HG03457 (cell line): ENCODE data around the gene HNRNPU.
"Not testable (repeated sequence)": the region's sequence is repeated elsewhere in the genome, so short reads cannot be mapped to it uniquely, and the experiment has no call there.

Source experiments
- ATAC-seq: cut with Tn5 transposase; IDR thresholded peaks from one replicate; pipeline ENCODE4 v1.9.1; 2021; ENCODE audit warnings: moderate number of reproducible peaks; ENCODE audit not compliant: unreplicated experiment

HNRNPU gene

GRCh38 chr1:244843148-244843978 is 21.0 kb downstream of the HNRNPU start:
- ATAC-seq: no peak

- no peak for ATAC-seq
Observed at GRCh38 chr1:244841273-244841927, 22.9 kb downstream of the HNRNPU start.

DNA sequence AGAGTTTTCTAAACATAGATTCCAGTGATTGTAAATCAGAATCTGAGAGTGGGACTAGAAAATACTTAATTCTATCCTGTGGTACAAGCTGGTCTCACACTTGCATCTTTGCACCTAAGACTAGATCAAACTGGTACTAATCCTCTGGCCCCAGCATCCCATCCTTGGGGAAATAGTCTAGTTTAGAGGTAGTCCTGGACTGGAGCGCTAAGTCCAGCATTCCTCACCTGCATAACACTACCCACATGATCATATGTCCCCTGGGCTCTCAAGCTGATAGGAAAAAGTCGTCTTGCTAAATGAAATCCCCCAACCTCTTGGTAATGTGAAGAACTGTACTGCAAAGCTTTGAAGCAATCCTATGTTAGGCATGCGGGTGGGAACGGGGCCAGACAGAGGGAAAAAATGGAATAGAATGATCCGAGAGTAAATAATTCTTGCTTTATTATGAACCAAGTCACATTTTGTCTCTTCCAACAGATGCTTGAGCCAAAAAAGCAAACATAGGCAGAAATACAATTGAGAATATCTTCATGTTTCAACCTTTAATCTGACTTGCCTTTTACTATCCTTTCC is 24.0 kb downstream of the HNRNPU start:
- ATAC-seq: no peak

GRCh38 chr1:244839656-244840055 is 24.7 kb downstream of the HNRNPU start:
- ATAC-seq: no peak

DNA sequence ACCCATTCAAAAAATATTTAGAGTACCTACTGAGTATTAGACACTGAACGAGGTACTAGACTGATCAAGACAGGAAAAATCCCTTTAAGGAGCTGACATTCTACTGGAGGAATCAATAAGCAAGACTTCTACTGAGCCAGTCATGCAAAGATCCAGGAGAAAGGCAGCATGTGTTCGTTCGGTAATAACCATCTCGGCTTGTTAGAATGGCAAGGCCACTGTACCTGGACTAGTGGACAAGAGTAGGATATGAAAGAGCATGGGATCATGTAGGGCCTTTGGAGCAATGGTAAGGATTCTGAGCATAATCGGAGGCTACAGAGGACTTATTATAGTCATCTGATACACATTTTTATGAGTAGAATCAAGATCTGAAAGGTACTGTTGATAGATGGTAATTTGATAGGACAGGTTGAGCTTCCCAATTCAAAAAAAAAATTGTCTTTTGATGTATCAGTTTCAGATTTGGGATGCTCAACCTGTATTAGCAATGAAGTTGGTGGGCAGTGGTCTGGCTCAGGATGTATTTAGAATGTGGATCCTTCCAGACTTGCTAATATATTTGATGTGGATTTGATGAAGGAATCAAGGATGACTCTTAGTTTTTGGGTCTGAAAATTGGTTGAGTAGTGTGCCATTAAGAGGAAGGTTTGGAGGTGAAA is 26.6 kb downstream of the HNRNPU start:
- ATAC-seq: no peak

- ATAC-seq: no peak
Observed at GRCh38 chr1:244836584-244836983, 27.8 kb downstream of the HNRNPU start.

- ATAC-seq: no peak
Observed at GRCh38 chr1:244836135-244836521, 28.2 kb downstream of the HNRNPU start.

DNA sequence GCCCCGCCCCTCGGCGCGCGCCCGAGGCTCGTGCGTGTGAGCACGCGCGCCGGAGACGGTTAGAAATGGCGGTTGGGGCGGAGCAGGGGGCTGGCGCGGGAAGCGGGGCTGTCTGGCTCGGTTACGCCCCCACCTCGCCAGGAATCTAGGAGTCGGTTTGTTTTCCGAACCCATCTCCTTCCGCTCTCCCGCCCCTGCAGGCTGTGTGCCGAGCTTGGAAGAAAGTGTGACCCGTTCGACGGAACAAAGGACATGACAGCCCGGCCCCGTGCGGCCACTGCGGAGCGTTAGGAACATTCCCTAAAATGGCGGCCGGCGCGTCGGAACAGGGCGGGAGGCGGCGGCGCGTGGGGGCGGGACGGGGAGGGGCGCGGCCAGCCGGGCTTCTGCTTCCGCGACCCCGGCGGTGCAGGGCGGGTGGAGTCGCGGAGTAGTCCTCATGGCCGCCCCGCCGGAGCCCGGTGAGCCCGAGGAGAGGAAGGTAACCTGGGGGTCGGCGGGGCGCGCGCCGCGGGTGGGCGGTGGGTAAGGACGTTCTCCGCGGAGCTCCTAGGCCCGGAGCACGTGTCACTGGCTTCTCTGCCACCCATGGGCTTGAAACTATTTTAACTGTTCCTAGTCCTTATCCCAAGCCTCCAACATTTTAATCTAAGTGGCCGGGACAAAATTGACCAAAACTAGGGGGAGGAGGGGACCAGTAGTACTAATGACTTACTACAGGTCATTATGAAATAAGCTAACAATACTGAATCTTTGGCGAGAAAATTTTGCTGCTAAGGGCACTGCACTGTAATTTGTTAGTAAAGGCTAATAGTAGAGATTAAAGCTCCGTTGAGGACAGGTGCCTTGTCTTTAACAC is 28.8 kb downstream of the HNRNPU start, which contains the start of gene COX20:
TSS of gene COX20 (plus strand) at position 383 of the 859 bp plus-strand sequence. CDS start at position 440, 57 bp downstream.
- peak; percentile 51 for ATAC-seq

GRCh38 chr1:244834543-244835275 is 29.6 kb downstream of the HNRNPU start:
- ATAC-seq: peak; percentile 60

DNA sequence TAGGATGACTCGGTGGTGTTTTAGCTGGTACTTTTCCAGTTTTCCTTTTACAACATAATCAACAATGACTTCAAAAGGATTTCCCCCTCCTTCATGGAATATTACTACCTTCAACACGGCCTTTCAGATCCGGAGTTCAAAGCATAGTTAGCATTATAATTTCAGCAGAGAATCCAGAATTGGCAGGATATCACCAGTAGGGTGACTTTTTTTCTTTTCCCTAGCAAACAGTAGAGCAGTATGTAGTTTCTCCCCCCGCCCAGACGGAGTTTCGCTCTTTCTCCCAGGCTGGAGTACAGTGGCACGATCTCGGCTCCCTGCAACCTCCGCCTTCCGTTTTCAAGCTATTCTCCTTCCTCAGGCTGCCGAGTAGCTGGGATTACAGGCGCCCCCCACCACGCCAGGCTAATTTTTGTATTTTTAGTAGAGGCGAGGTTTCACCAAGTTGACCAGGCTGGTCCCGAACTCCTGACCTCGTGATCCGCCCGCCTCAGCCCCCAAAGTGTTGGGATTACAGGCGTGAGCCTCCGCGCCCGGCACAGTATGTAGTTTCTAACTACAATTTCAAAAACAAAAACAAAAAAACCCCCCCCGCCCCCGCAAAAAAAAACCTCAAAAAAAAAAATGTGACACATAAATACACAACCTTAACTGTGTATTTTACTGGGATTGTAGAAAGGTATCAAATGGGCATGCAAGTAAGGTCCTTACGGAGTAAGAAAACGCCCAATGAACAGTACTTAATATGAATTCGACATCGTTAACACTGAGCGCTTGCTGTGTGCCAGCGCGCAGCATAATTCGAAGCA is 30.4 kb downstream of the HNRNPU start:
- ATAC-seq: no peak

- ATAC-seq: not testable (repeated sequence)
Observed at GRCh38 chr1:244833260-244833659, 31.1 kb downstream of the HNRNPU start.

GRCh38 chr1:244830639-244831038 is 33.7 kb downstream of the HNRNPU start:
- ATAC-seq: no peak

DNA sequence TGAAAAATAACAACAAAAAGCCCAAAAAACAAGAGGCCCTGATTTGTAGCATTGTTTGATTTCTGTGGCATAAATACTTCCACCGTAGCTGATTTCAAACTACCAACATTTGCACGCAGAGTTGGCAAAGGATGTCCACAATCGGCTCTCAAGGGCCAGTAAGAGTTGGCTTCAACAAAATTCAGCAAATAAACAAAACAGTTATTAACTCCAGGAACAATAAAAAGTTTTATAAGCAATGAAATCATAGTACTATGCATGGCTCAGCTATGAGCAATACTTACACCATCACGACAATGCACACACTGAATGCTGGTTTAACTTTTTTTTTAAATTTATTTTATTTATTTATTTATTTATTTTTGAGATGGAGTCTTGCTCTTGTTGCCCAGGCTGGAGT is 37.6 kb downstream of the HNRNPU start:
- no peak for ATAC-seq

GRCh38 chr1:244822878-244823277 is 41.5 kb downstream of the HNRNPU start:
- no peak for ATAC-seq

DNA sequence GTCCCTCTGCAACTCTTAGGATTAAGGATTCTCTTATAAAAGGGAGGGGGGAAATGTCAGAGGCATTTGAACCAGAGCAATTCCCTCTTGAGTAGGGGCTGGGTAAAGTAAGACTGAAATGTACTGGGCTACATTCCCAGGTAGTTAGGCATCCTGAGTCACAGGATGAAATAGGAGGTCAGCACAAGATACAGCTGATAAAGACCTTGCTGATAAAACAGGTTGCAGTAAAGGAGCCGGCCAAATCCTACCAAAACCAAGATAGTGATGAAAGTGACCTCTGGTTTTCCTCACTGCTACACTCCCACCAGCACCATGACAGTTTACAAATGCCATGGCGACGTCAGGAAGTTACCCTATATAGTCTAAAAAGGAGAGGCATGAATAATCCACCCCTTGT is 43.2 kb downstream of the HNRNPU start:
- ATAC-seq: no peak

DNA sequence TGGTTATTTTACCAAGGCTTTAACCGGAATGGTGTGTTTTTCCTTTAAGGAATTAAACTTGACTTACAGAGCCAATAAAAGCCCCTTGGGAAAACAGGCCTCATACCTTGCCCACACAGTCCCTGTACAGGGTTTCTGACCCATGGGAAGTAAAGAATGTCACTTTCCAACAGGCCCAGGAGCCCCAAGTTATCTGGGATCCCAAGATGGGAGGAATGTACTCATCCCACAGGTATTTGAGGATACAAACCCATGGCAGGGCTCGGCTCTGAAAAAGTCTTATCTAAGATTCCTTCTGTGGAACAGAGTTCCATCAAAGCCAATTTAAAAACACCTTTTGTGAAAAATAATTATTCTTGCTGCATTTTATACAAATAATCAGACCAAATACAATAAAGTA is 44.2 kb downstream of the HNRNPU start:
- no peak for ATAC-seq

- ATAC-seq: no peak
Observed at GRCh38 chr1:244817415-244817894, 46.9 kb downstream of the HNRNPU start.

DNA sequence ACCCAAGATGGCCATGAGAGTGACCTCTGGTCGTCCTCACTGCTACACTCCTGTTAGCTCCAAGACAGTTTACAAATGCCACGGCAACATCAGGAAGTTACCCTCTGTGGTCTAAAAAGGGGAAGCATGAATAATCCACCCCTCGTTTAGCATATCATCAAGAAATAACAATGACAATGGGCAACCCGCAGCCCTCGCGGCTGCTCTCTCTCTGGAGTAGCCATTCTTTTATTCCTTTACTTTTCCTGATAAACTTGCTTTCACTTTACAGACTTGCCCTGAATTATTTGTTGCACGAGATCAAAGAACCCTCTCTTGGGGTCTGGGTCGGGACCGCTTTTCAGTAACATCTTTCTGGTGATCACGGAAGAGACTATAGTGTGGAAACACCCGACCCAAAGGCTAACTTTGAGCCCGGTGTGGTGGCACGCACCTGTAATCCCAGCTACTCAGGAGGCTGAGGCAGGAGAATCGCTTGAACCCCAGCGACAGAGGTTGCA is 48.7 kb downstream of the HNRNPU start:
- ATAC-seq: no peak

- ATAC-seq: no peak
Observed at GRCh38 chr1:244813327-244813726, 51.0 kb downstream of the HNRNPU start.
